Measurements from ENCODE around the gene PLEKHB2.
"Not testable (repeated sequence)": the region's sequence is repeated elsewhere in the genome, so short reads cannot be mapped to it uniquely, and the experiment has no call there.

PLEKHB2 gene

DNA sequence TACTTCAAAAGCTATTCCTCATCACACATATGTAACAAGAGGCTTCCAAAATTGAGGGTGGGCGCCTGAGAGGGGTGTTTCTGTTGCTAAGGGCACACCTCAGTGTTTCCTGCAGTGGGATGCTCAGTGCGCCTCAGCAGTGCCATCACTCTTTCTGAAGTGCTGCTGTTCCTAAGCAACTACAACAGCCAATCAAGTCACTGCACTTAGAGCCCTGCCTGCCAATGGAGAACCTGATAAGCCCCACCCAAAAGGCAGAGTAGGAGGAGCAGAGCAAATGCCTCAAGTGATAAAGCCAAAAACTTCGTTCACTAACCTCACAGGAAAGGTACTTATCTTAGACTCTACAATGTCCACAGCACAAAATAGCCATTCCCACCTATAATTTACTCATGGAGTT, 88.3 kb downstream of the PLEKHB2 start:
- H3K27ac Mint-ChIP-seq; H3K36me3 Mint-ChIP-seq (ENCODE audit: low read depth); H3K9me3 Mint-ChIP-seq; H3K4me3 Mint-ChIP-seq; H3K4me1 Mint-ChIP-seq (ENCODE audit: low read depth): not testable (repeated sequence)
- peaks cover 28% of the 10 kb centered on the region for H3K27me3 Mint-ChIP-seq

DNA sequence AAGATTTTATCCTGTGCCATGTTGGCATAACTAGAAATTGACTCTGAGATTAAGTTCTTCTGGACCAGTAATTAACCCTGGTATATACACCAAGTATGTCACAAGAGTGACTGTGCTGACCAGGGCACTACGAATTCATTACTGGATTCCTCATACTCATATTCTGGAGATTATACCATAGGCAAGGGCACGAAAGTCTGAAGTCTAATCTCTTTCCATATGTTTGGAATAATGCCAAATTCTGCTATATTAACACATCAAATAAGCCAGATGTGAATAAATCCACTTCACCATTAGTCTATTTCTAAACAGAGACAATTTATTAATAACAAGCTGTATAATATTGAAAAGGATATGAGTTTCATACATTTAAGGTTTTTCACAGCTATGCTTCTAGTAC, 91.0 kb downstream of the PLEKHB2 start:
- not testable (repeated sequence) for H3K27ac Mint-ChIP-seq, H3K4me3 Mint-ChIP-seq
- peaks cover 24% of the 10 kb centered on the region for H3K27me3 Mint-ChIP-seq

More for the DNA sequence above, 91.0 kb downstream of the PLEKHB2 start:
- not testable (repeated sequence) for H3K9me3 Mint-ChIP-seq; H3K4me1 Mint-ChIP-seq (ENCODE audit: low read depth); H3K36me3 Mint-ChIP-seq (ENCODE audit: low read depth)
